ENCODE measurements around the gene TOLLIP. TPM values are rescaled to one million over a fixed set of nuclear protein-coding genes. Genes with fewer than 3 reads are reported as not detected.

The TOLLIP gene
- total and polyA plus RNA-seq, 8 donors, result 35.2 to 69.8 (median 45.7) TPM

GRCh38 chr11:1231396-1232020 is 77.9 kb downstream of the TOLLIP start:
- 54 to 57% methylated on average over 18 to 22 of the region's 22 CpGs for WGBS, 2 donors
- intact Hi-C loops (cut with DNase I), result no loop called here
- no peaks in the 10 kb centered on the region for H3K4me1 ChIP-seq
- no peak for TF ChIP-seq CTCF (IDR thresholded peaks at IDR 0.05)
- no peak overlapping the region for H3K4me3 ChIP-seq
- DNase-seq (peak in 2 of 6 donors; percentile 39 to 58), ATAC-seq (no peak), FAIRE-seq (no peak)
- no peaks in the 10 kb centered on the region for H3K27me3 ChIP-seq
- no peaks in the 10 kb centered on the region for H3K9me3 ChIP-seq
- H3K36me3 ChIP-seq, result no peaks in the 10 kb centered on the region
- H3K27ac ChIP-seq, result no peak overlapping the region

- no peaks in the 10 kb centered on the region for H3K36me3 ChIP-seq
- H3K27ac ChIP-seq, result no peak overlapping the region
- no peaks in the 10 kb centered on the region for H3K4me1 ChIP-seq
- DNase-seq (peak in 3 of 6 donors; percentile 21 to 78 (median 49)), ATAC-seq (no peak), FAIRE-seq (no peak)
- H3K27me3 ChIP-seq, result no peaks in the 10 kb centered on the region
- intact Hi-C loops (cut with DNase I), result no loop called here
- no peaks in the 10 kb centered on the region for H3K9me3 ChIP-seq
- no peak overlapping the region for H3K4me3 ChIP-seq
- TF ChIP-seq CTCF (IDR thresholded peaks at IDR 0.05), result no peak
- WGBS, 2 donors, result 55 to 60% methylated on average over 41 to 45 of the region's 45 CpGs
These were observed 78.7 kb downstream of the TOLLIP start for GRCh38 chr11:1230456-1231395.

GRCh38 chr11:1230121-1230455 is 79.3 kb downstream of the TOLLIP start:
- H3K27me3 ChIP-seq, result no peaks in the 10 kb centered on the region
- no peak for TF ChIP-seq CTCF (IDR thresholded peaks at IDR 0.05)
- no peak for FAIRE-seq
- no peaks in the 10 kb centered on the region for H3K4me1 ChIP-seq
- H3K27ac ChIP-seq, result no peak overlapping the region
- H3K9me3 ChIP-seq, result no peaks in the 10 kb centered on the region
- DNase-seq, result peak in 1 of 6 donors; percentile 58
- intact Hi-C loops (cut with DNase I), result no loop called here
- 62 to 70% methylated on average over 5 of the region's 5 CpGs for WGBS, 2 donors
- H3K4me3 ChIP-seq, result no peak overlapping the region
- no peak for ATAC-seq
- H3K36me3 ChIP-seq, result no peaks in the 10 kb centered on the region

GRCh38 chr11:1229471-1230120 is 79.8 kb downstream of the TOLLIP start:
- ATAC-seq, result no peak
- Histone ChIP-seq H3K4me3 (no peak overlapping the region), H3K27me3 (no peaks in the 10 kb centered on the region), H3K4me1 (no peaks in the 10 kb centered on the region), H3K27ac (no peak overlapping the region), H3K36me3 (no peaks in the 10 kb centered on the region), H3K9me3 (no peaks in the 10 kb centered on the region)
- DNase-seq, result peak in 3 of 6 donors; percentile 32 to 72 (median 55)
- FAIRE-seq, result no peak
- intact Hi-C loops (cut with DNase I), result no loop called here
- TF ChIP-seq CTCF (IDR thresholded peaks at IDR 0.05), result no peak
- 54 to 60% methylated on average over 25 to 27 of the region's 27 CpGs for WGBS, 2 donors

Data from pancreas (tissue), 10 donors.